H1 (cell line): Measurements from ENCODE around the gene DOCK3. TPM values are rescaled to one million over a fixed set of nuclear protein-coding genes. Genes with fewer than 3 reads are reported as not detected.

ENCODE experiments used
- ASH2L ChIP-seq: fragments of 200-600, 300-600 bp; sonication (generic); IDR thresholded peaks from one replicate; pipeline ENCODE4 v1.7.1; 2017; ENCODE audit warnings: low read length
- BACH1 ChIP-seq: IDR thresholded peaks from 2 replicates; pipeline ENCODE4 v1.6.1; 2012; ENCODE audit warnings: low read length, improper control_type of control experiment
- CBX8 ChIP-seq: fragments of 300-800, 300-1000 bp; sonication (generic); IDR thresholded peaks from 2 replicates; pipeline ENCODE4 v1.7.1; 2016; ENCODE audit warnings: low read depth, low read length, borderline replicate concordance
- CTBP2 ChIP-seq: IDR thresholded peaks from 2 replicates; pipeline ENCODE4 v1.7.0; 2011; ENCODE audit warnings: borderline replicate concordance, mild to moderate bottlenecking, moderate library complexity, mixed read lengths, low read length; ENCODE audit not compliant: insufficient read depth, insufficient read length
- E2F6 ChIP-seq: IDR thresholded peaks from 2 replicates; pipeline ENCODE4 v1.6.1; 2012; ENCODE audit warnings: inconsistent platforms
- EGR1 ChIP-seq: IDR thresholded peaks from 2 replicates; pipeline ENCODE4 v1.6.1; 2011; ENCODE audit warnings: low read depth, low read length, borderline replicate concordance
- EP300 ChIP-seq, 2 experiments: IDR thresholded peaks; 1 replicate in 1 of 2; 2 replicates in 1 of 2; pipeline ENCODE4 v1.6.1; 2011 to 2012; ENCODE audit warnings: low read depth in 2 of 2, low read length in 2 of 2, mild to moderate bottlenecking in 2 of 2, borderline replicate concordance in 1 of 2, inconsistent platforms in 1 of 2, moderate library complexity in 1 of 2
- FOSL1 ChIP-seq: IDR thresholded peaks from 2 replicates; pipeline ENCODE4 v1.6.1; 2011; ENCODE audit warnings: mild to moderate bottlenecking, low read depth, low read length, moderate library complexity; ENCODE audit not compliant: insufficient read depth
- GTF2F1 ChIP-seq: IDR thresholded peaks from 2 replicates; pipeline ENCODE4 v1.6.1; 2012; ENCODE audit warnings: low read depth, low read length, improper control_type of control experiment, borderline replicate concordance
- HDAC2 ChIP-seq, 2 experiments: fragments of 300-600 bp in 1 of 2; sonication (generic) in 1 of 2; IDR thresholded peaks; 2 replicates each; pipeline ENCODE4 v1.6.1; 2011 to 2012; ENCODE audit warnings: low read depth in 2 of 2, low read length in 2 of 2, mild to moderate bottlenecking in 2 of 2, moderate library complexity in 2 of 2, borderline replicate concordance in 1 of 2, inconsistent platforms in 1 of 2
- JUN ChIP-seq: IDR thresholded peaks from 2 replicates; pipeline ENCODE4 v1.6.1; 2011; ENCODE audit warnings: low read depth, mild to moderate bottlenecking, improper control_type of control experiment, low read length
- KDM4A ChIP-seq: IDR thresholded peaks from one replicate; pipeline ENCODE4 v1.7.1; 2012; ENCODE audit warnings: low read depth, mild to moderate bottlenecking, moderate library complexity, low read length, inconsistent platforms; ENCODE audit not compliant: severe bottlenecking
- KDM5A ChIP-seq: fragments of 200-600 bp; IDR thresholded peaks from 2 replicates; pipeline ENCODE4 v1.7.1; 2012; ENCODE audit warnings: mild to moderate bottlenecking, low read length, inconsistent platforms, mixed read lengths
- MAFK ChIP-seq: IDR thresholded peaks from 2 replicates; pipeline ENCODE4 v1.6.1; 2012; ENCODE audit warnings: low read depth, mild to moderate bottlenecking, improper control_type of control experiment, low read length
- MAX ChIP-seq: IDR thresholded peaks from 2 replicates; pipeline ENCODE4 v1.6.1; 2012; ENCODE audit warnings: inconsistent platforms
- PHF8 ChIP-seq: fragments of 200-600 bp; sonication (generic); conservative IDR thresholded peaks from 2 replicates; pipeline ENCODE4 v1.7.1; 2012; ENCODE audit warnings: low read depth, mild to moderate bottlenecking, inconsistent platforms, low read length, moderate library complexity
- POLR2A ChIP-seq, 2 experiments: IDR thresholded peaks; 1 replicate in 1 of 2; 2 replicates in 1 of 2; pipeline ENCODE4 v1.6.1; 2011; ENCODE audit warnings: low read depth in 2 of 2, low read length in 2 of 2, mild to moderate bottlenecking in 2 of 2; ENCODE audit errors: control extremely low read depth in 1 of 2
- POLR2AphosphoS5 ChIP-seq: IDR thresholded peaks from 2 replicates; pipeline ENCODE4 v1.6.1; 2011; ENCODE audit warnings: low read depth, low read length
- SIRT6 ChIP-seq: IDR thresholded peaks from one replicate; pipeline ENCODE4 v1.7.1; 2012; ENCODE audit warnings: low read length, inconsistent platforms
- SP2 ChIP-seq: IDR thresholded peaks from 2 replicates; pipeline ENCODE4 v1.6.1; 2012; ENCODE audit warnings: mild to moderate bottlenecking, low read length, inconsistent platforms
- SUZ12 ChIP-seq: fragments of 200-600 bp; sonication (generic); IDR thresholded peaks from 2 replicates; pipeline ENCODE4 v1.6.1; 2012; ENCODE audit warnings: mild to moderate bottlenecking, inconsistent platforms, low read length, moderate library complexity, mixed read lengths
- TAF7 ChIP-seq: optimal IDR thresholded peaks from 2 replicates; pipeline ENCODE3; 2011; ENCODE audit warnings: low read depth, mild to moderate bottlenecking, inconsistent platforms, low read length, moderate library complexity, borderline replicate concordance
- TEAD4 ChIP-seq: IDR thresholded peaks from 2 replicates; pipeline ENCODE4 v1.6.1; 2012; ENCODE audit warnings: low read depth, low read length, inconsistent platforms, mixed read lengths
- polyA plus RNA-seq, 7 experiments: library from polyadenylated mRNA; depleted of rRNA in 3 of 7; stranded (reverse) in 5 of 7; unstranded in 2 of 7; fragments of >200 nt in 5 of 7; fragments of 200-250 nt in 2 of 7; gene quantifications; 1 replicate in 5 of 7; 2 replicates in 1 of 7; 4 replicates in 1 of 7; pipeline versions ENCODE4 v1.2.1 to v1.2.3, GENCODE V29; 2011 to 2013; ENCODE audit warnings: missing spikeins in 2 of 7, mixed read lengths in 2 of 7
- total RNA-seq: library from RNA; stranded (reverse); fragmentation: NEBNext Ultra II Directional; extraction: Animal tissue kit (Norgen Biotek cat#: 25700); gene quantifications from 2 replicates; pipeline ENCODE4 v1.2.1, GENCODE V29; 2021

DOCK3 gene
- total and polyA plus RNA-seq, 2 of the 8 experiments (the other 6 are each of a cell fraction or from before 2014, with no cell fraction given) = 2.7 to 5.0 TPM

- TF ChIP-seq SUZ12 (peak; percentile 20; the same call in 1 of the 2 replicates), EGR1 (no peak), KDM4A (peak; percentile 93), MAFK (no peak), CBX8 (no peak), E2F6 (peak; percentile 61; the same call in 1 of the 2 replicates), FOSL1 (no peak), BACH1 (no peak), POLR2A (IDR thresholded peaks at IDR 0.05; ENCODE audit: control extremely low read depth in 1 of 2, low read depth in 2 of 2, low read length in 2 of 2) (0 out of 3 replicates have a peak, but pooled peaks of 1 of the 2 experiments have one; percentile 16), GTF2F1 (no peak), HDAC2 (IDR thresholded peaks at IDR 0.05; ENCODE audit: borderline replicate concordance in 1 of 2, low read depth in 2 of 2, low read length in 2 of 2) (no peak), EP300 (IDR thresholded peaks at IDR 0.05; ENCODE audit: borderline replicate concordance in 1 of 2, low read depth in 2 of 2, low read length in 2 of 2) (no peak), CTBP2 (no peak), SIRT6 (no peak), TEAD4 (no peak), KDM5A (no peak), TAF7 (no peak), POLR2AphosphoS5 (no peak), PHF8 (peak; percentile 37; the same call in 1 of the 2 replicates), ASH2L (peak; percentile 50), MAX (peak; percentile 65), SP2 (no peak), JUN (no peak)
Measured at GRCh38 chr3:50674349-50675178, at the start of gene DOCK3 (continued).
